HepG2 (cell line): ENCODE measurements around the gene PTRH2. TPM values are rescaled to one million over a fixed set of nuclear protein-coding genes. Genes with fewer than 3 reads are reported as not detected.

Experiments
- DMAP1 ChIP-seq: IDR thresholded peaks from 2 replicates; pipeline ENCODE4 v1.6.1; 2016
- HNRNPUL1 ChIP-seq: fragments of 200-400 bp; formaldehyde crosslinking; IDR thresholded peaks from 2 replicates; pipeline ENCODE4 v1.6.1; 2017; ENCODE audit warnings: low read depth, mild to moderate bottlenecking, low read length, moderate library complexity
- JARID2 ChIP-seq: sonication (generic); formaldehyde crosslinking; IDR thresholded peaks from 2 replicates; pipeline ENCODE4 v1.8.1; 2023; ENCODE audit warnings: missing genetic modification reagents, inconsistent platforms; ENCODE audit not compliant: insufficient replicate concordance
- ONECUT2 ChIP-seq: sonication (generic); formaldehyde crosslinking; IDR thresholded peaks from 2 replicates; pipeline ENCODE4 v1.4.0; 2020; ENCODE audit warnings: missing genetic modification reagents
- POLR2AphosphoS2 ChIP-seq: IDR thresholded peaks from 2 replicates; pipeline ENCODE4 v1.6.1; 2011; ENCODE audit warnings: low read depth, low read length, improper control_type of control experiment
- SALL2 ChIP-seq: sonication (generic); formaldehyde crosslinking; IDR thresholded peaks from 2 replicates; pipeline ENCODE4 v1.8.1; 2023; ENCODE audit warnings: mild to moderate bottlenecking, missing genetic modification reagents, inconsistent platforms
- TOPORS ChIP-seq: sonication (generic); formaldehyde crosslinking; IDR thresholded peaks from 2 replicates; pipeline ENCODE4 v1.8.0; 2023; ENCODE audit warnings: mild to moderate bottlenecking, missing genetic modification reagents
- ZNF329 ChIP-seq: sonication (generic); formaldehyde crosslinking; IDR thresholded peaks from 2 replicates; pipeline ENCODE4 v1.9.0; 2021; ENCODE audit warnings: low read depth, mild to moderate bottlenecking, missing genetic modification reagents
- ZNF550 ChIP-seq: sonication (generic); formaldehyde crosslinking; IDR thresholded peaks from 2 replicates; pipeline ENCODE4 v1.4.0; 2020; ENCODE audit warnings: mild to moderate bottlenecking, missing genetic modification reagents, borderline replicate concordance
- ZNF577 ChIP-seq: sonication (generic); formaldehyde crosslinking; IDR thresholded peaks from 2 replicates; pipeline ENCODE4 v1.4.0; 2020; ENCODE audit warnings: mild to moderate bottlenecking, low read depth, missing genetic modification reagents, borderline replicate concordance
- ZNF598 ChIP-seq: sonication (generic); formaldehyde crosslinking; IDR thresholded peaks from 2 replicates; pipeline ENCODE4 v1.5.1; 2020; ENCODE audit warnings: mild to moderate bottlenecking, missing genetic modification reagents, borderline replicate concordance
- ZNF629 ChIP-seq: sonication (generic); formaldehyde crosslinking; conservative IDR thresholded peaks from 2 replicates; pipeline ENCODE4 v1.5.0; 2020; ENCODE audit warnings: missing genetic modification reagents
- polyA plus RNA-seq, 8 experiments: library from polyadenylated mRNA; depleted of rRNA in 3 of 8; stranded (reverse) in 7 of 8; unstranded in 1 of 8; fragments of >200 nt; fragmentation: Illumina TruSeq in 4 of 8; extraction: Trizol in 4 of 8; gene quantifications; 2 replicates each; pipeline versions ENCODE4 v1.2.1 to v1.2.3, GENCODE V29; 2011 to 2016; ENCODE audit warnings: low read depth in 4 of 8, missing spikeins in 1 of 8, mixed read lengths in 1 of 8; ENCODE audit not compliant: insufficient read depth in 1 of 8
- total RNA-seq, 5 experiments: library from RNA; depleted of rRNA; stranded (reverse); fragments of >200 nt; fragmentation: Illumina TruSeq; extraction: Trizol; gene quantifications; 2 replicates each; pipeline ENCODE4 v1.2.3, GENCODE V29; 2016; ENCODE audit warnings: low read depth in 1 of 5
- TF ChIP-seq, protein P1 (sequence below): sonication (generic); formaldehyde crosslinking; IDR thresholded peaks from 2 replicates; pipeline ENCODE4; 2020; ENCODE audit warnings: missing genetic modification reagents, mild to moderate bottlenecking, borderline replicate concordance
- TF ChIP-seq, protein P2 (sequence below): IDR thresholded peaks from 2 replicates; pipeline ENCODE4 v1.6.1; 2012; ENCODE audit warnings: low read depth, low read length, improper control_type of control experiment
- TF ChIP-seq, protein P3 (sequence below): IDR thresholded peaks from 2 replicates; pipeline ENCODE4 v1.6.1; 2016; ENCODE audit warnings: mild to moderate bottlenecking
- TF ChIP-seq, protein P4 (sequence below): sonication (generic); formaldehyde crosslinking; IDR thresholded peaks from 2 replicates; pipeline ENCODE4 v1.5.0; 2020; ENCODE audit warnings: mild to moderate bottlenecking, missing genetic modification reagents, moderate library complexity
- TF ChIP-seq, protein P5 (sequence below): sonication (generic); formaldehyde crosslinking; IDR thresholded peaks from 2 replicates; pipeline ENCODE4 v1.4.0; 2020; ENCODE audit warnings: low read depth, mild to moderate bottlenecking, missing genetic modification reagents

PTRH2 gene
- total and polyA plus RNA-seq, 2 of the 13 experiments (the other 11 are each of a cell fraction or from before 2014, with no cell fraction given) = 67.7 to 83.3 TPM

DNA sequence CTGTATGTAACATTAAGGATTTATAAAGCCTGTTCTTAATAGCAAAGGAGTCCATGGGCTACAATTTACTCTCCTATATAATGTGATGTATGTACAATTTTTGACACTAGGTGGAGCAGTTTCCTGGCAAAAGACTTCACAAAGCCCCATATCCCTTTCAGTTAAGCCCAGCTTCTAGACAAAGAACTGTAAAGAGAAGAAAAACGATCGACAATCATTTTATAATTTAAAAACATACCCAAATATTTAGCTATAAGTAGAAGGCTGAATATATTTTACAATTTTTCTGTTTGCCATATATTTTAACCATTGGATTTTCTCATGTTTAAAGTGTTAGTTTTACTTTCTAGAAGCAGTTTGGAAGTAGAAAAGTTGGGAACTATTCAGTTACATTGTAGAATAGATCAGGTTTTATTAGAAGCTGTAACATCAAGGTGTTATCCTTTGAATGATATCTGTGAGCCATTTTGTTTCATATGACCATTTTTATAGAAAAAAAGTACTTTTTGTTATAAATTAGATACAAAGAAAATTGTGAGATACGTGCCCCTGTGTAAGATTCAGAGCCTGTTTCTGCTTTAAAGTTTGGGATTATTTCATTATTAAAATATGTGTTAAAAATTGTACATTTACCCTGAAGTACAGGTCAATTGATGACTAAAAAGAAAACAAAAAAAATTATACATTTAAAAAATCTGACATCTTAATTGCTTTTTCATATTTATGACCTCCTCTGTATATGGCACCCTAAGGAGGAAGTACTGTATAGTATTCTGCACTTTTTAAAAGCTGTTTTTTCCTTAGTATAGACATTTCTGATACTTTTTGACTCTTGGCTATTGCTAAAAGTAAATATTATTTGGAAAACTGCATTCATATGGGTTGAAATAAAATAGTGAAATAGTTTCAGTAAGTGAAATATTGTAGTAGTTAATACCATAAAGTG is 46.6 kb upstream of the PTRH2 start (continued):
- TF ChIP-seq, protein P1, sequence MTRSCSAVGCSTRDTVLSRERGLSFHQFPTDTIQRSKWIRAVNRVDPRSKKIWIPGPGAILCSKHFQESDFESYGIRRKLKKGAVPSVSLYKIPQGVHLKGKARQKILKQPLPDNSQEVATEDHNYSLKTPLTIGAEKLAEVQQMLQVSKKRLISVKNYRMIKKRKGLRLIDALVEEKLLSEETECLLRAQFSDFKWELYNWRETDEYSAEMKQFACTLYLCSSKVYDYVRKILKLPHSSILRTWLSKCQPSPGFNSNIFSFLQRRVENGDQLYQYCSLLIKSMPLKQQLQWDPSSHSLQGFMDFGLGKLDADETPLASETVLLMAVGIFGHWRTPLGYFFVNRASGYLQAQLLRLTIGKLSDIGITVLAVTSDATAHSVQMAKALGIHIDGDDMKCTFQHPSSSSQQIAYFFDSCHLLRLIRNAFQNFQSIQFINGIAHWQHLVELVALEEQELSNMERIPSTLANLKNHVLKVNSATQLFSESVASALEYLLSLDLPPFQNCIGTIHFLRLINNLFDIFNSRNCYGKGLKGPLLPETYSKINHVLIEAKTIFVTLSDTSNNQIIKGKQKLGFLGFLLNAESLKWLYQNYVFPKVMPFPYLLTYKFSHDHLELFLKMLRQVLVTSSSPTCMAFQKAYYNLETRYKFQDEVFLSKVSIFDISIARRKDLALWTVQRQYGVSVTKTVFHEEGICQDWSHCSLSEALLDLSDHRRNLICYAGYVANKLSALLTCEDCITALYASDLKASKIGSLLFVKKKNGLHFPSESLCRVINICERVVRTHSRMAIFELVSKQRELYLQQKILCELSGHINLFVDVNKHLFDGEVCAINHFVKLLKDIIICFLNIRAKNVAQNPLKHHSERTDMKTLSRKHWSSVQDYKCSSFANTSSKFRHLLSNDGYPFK (CRISPR knock-in tag) = no peak
- TF ChIP-seq ZNF329 (CRISPR knock-in tag) = no peak
- no peak for TF ChIP-seq ZNF550
- no peak for TF ChIP-seq ZNF629
- TF ChIP-seq, protein P2, sequence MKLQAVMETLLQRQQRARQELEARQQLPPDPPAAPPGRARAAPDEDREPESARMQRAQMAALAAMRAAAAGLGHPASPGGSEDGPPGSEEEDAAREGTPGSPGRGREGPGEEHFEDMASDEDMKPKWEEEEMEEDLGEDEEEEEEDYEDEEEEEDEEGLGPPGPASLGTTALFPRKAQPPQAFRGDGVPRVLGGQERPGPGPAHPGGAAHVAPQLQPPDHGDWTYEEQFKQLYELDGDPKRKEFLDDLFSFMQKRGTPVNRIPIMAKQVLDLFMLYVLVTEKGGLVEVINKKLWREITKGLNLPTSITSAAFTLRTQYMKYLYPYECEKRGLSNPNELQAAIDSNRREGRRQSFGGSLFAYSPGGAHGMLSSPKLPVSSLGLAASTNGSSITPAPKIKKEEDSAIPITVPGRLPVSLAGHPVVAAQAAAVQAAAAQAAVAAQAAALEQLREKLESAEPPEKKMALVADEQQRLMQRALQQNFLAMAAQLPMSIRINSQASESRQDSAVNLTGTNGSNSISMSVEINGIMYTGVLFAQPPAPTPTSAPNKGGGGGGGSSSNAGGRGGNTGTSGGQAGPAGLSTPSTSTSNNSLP = peak; percentile 92
- TF ChIP-seq POLR2AphosphoS2 = no peak
- TF ChIP-seq ZNF598 = no peak
- no peak for TF ChIP-seq SALL2 (CRISPR knock-in tag)
- no peak for TF ChIP-seq HNRNPUL1
- TF ChIP-seq, protein P3, sequence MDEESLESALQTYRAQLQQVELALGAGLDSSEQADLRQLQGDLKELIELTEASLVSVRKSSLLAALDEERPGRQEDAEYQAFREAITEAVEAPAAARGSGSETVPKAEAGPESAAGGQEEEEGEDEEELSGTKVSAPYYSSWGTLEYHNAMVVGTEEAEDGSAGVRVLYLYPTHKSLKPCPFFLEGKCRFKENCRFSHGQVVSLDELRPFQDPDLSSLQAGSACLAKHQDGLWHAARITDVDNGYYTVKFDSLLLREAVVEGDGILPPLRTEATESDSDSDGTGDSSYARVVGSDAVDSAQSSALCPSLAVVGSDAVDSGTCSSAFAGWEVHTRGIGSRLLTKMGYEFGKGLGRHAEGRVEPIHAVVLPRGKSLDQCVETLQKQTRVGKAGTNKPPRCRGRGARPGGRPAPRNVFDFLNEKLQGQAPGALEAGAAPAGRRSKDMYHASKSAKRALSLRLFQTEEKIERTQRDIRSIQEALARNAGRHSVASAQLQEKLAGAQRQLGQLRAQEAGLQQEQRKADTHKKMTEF = no peak
- TF ChIP-seq ONECUT2 (CRISPR knock-in tag) = no peak
- no peak for TF ChIP-seq JARID2 (CRISPR knock-in tag)
- TF ChIP-seq, protein P4, sequence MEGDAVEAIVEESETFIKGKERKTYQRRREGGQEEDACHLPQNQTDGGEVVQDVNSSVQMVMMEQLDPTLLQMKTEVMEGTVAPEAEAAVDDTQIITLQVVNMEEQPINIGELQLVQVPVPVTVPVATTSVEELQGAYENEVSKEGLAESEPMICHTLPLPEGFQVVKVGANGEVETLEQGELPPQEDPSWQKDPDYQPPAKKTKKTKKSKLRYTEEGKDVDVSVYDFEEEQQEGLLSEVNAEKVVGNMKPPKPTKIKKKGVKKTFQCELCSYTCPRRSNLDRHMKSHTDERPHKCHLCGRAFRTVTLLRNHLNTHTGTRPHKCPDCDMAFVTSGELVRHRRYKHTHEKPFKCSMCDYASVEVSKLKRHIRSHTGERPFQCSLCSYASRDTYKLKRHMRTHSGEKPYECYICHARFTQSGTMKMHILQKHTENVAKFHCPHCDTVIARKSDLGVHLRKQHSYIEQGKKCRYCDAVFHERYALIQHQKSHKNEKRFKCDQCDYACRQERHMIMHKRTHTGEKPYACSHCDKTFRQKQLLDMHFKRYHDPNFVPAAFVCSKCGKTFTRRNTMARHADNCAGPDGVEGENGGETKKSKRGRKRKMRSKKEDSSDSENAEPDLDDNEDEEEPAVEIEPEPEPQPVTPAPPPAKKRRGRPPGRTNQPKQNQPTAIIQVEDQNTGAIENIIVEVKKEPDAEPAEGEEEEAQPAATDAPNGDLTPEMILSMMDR (CRISPR knock-in tag) = peak; percentile 85
- TF ChIP-seq, protein P5, sequence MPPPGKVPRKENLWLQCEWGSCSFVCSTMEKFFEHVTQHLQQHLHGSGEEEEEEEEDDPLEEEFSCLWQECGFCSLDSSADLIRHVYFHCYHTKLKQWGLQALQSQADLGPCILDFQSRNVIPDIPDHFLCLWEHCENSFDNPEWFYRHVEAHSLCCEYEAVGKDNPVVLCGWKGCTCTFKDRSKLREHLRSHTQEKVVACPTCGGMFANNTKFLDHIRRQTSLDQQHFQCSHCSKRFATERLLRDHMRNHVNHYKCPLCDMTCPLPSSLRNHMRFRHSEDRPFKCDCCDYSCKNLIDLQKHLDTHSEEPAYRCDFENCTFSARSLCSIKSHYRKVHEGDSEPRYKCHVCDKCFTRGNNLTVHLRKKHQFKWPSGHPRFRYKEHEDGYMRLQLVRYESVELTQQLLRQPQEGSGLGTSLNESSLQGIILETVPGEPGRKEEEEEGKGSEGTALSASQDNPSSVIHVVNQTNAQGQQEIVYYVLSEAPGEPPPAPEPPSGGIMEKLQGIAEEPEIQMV (CRISPR knock-in tag) = no peak
- TF ChIP-seq TOPORS (CRISPR knock-in tag) = no peak
- no peak for TF ChIP-seq DMAP1 (CRISPR knock-in tag)
- TF ChIP-seq ZNF577 = no peak
